Measurements from ENCODE around the gene GAS6. TPM values are rescaled to one million over a fixed set of nuclear protein-coding genes. Genes with fewer than 3 reads are reported as not detected.

Gene GAS6
- total RNA-seq, 4 donors from 2014 or later: 152 to 284 (median 169) TPM

GRCh38 chr13:113820813-113821651 lies 42.8 kb downstream of the GAS6 start:
- WGBS, 2 donors (ENCODE audit: low coverage in 1 of 2): 68% methylated on average over 53 of the region's 54 CpGs; no CpG with 5 or more reads in 1 of the 2 donors
- Histone ChIP-seq H3K27ac (peak overlapping the region; percentile 61 to 79 (median 72)), H3K4me3 (peak overlapping the region in 1 of 4 donors; percentile 11), H3K27me3 (no peaks in the 10 kb centered on the region), H3K9me3 (no peaks in the 10 kb centered on the region), H3K4me1 (peaks cover 9 to 24% (median 19%) of the 10 kb centered on the region in 4 donors), H3K36me3 (no peaks in the 10 kb centered on the region)
- DNase-seq: peak; percentile 63
- TF ChIP-seq EP300 (IDR thresholded peaks at IDR 0.05; ENCODE audit: low read depth) (no peak), POLR2AphosphoS5 (IDR thresholded peaks at IDR 0.05) (peak; percentile 61 to 75 (median 63))
- in situ Hi-C loops (cut with MboI; ENCODE audit: low pct_ligation_motif_present in 1 of 4, low pct_unique_long_range_greater_than_20kb in 1 of 4, low sequenced_read_pairs in 3 of 4) (loop anchor here in 1 of 4 donors (10.0 kb wide), 1 partner anchor 124 kb away; no protein-coding TSS in a partner anchor), intact Hi-C loops (cut with DNase I; ENCODE audit: low total_unique reads) (no loop called here)

GRCh38 chr13:113819731-113820715 lies 43.9 kb downstream of the GAS6 start:
- Histone ChIP-seq H3K4me3 (no peak overlapping the region), H3K27ac (peak overlapping the region; percentile 61 to 79 (median 72)), H3K36me3 (no peaks in the 10 kb centered on the region), H3K9me3 (no peaks in the 10 kb centered on the region), H3K27me3 (no peaks in the 10 kb centered on the region), H3K4me1 (peaks cover 9 to 24% (median 19%) of the 10 kb centered on the region in 4 donors)
- in situ Hi-C loops (cut with MboI; ENCODE audit: low pct_ligation_motif_present in 1 of 4, low pct_unique_long_range_greater_than_20kb in 1 of 4, low sequenced_read_pairs in 3 of 4): loop anchor here in 1 of 4 donors (10.0 kb wide), 1 partner anchor 125 kb away; no protein-coding TSS in a partner anchor
- intact Hi-C loops (cut with DNase I; ENCODE audit: low total_unique reads): no loop called here
- DNase-seq: no peak
- WGBS, 2 donors (ENCODE audit: low coverage in 1 of 2): 80 to 96% methylated on average over 10 to 49 of the region's 52 CpGs
- TF ChIP-seq CTCF (IDR thresholded peaks at IDR 0.05) (no peak), EP300 (IDR thresholded peaks at IDR 0.05; ENCODE audit: low read depth) (no peak), POLR2A (IDR thresholded peaks at IDR 0.05) (no peak), POLR2AphosphoS5 (IDR thresholded peaks at IDR 0.05) (no peak)

GRCh38 chr13:113819341-113819730 lies 44.5 kb downstream of the GAS6 start:
- intact Hi-C loops (cut with DNase I; ENCODE audit: low total_unique reads): no loop called here
- no peaks in the 10 kb centered on the region for H3K36me3 ChIP-seq
- TF ChIP-seq CTCF (IDR thresholded peaks at IDR 0.05): no peak
- no peak for TF ChIP-seq POLR2A (IDR thresholded peaks at IDR 0.05)
- no peak for TF ChIP-seq EP300 (IDR thresholded peaks at IDR 0.05; ENCODE audit: low read depth)
- TF ChIP-seq POLR2AphosphoS5 (IDR thresholded peaks at IDR 0.05): no peak
- in situ Hi-C loops (cut with MboI; ENCODE audit: low pct_ligation_motif_present in 1 of 4, low pct_unique_long_range_greater_than_20kb in 1 of 4, low sequenced_read_pairs in 3 of 4): no loop called here
- H3K9me3 ChIP-seq: no peaks in the 10 kb centered on the region
- WGBS, 2 donors (ENCODE audit: low coverage in 1 of 2): 85% methylated on average over 13 of the region's 13 CpGs; no CpG with 5 or more reads in 1 of the 2 donors
- no peak overlapping the region for H3K27ac ChIP-seq
- no peak for DNase-seq
- H3K27me3 ChIP-seq: no peaks in the 10 kb centered on the region
- H3K4me3 ChIP-seq: no peak overlapping the region
- H3K4me1 ChIP-seq: peaks cover 9 to 24% (median 19%) of the 10 kb centered on the region in 4 donors

- DNase-seq: no peak
- in situ Hi-C loops (cut with MboI; ENCODE audit: low pct_ligation_motif_present in 1 of 4, low pct_unique_long_range_greater_than_20kb in 1 of 4, low sequenced_read_pairs in 3 of 4) (no loop called here), intact Hi-C loops (cut with DNase I; ENCODE audit: low total_unique reads) (no loop called here)
- Histone ChIP-seq H3K4me3 (no peak overlapping the region), H3K27me3 (no peaks in the 10 kb centered on the region), H3K4me1 (peaks cover 9 to 24% (median 19%) of the 10 kb centered on the region in 4 donors), H3K27ac (no peak overlapping the region), H3K9me3 (no peaks in the 10 kb centered on the region), H3K36me3 (no peaks in the 10 kb centered on the region)
- no peak for TF ChIP-seq CTCF (IDR thresholded peaks at IDR 0.05)
- TF ChIP-seq POLR2A (IDR thresholded peaks at IDR 0.05): no peak
- TF ChIP-seq EP300 (IDR thresholded peaks at IDR 0.05; ENCODE audit: low read depth): no peak
- TF ChIP-seq POLR2AphosphoS5 (IDR thresholded peaks at IDR 0.05): no peak
- 92% methylated on average over 15 of the region's 26 CpGs; no CpG with 5 or more reads in 1 of the 2 donors for WGBS, 2 donors (ENCODE audit: low coverage in 1 of 2)
These were observed 45.1 kb downstream of the GAS6 start for GRCh38 chr13:113818700-113819295.

Measured in transverse colon (tissue), 4 donors.